GM19468 (cell line): ENCODE measurements around the gene IFI44.

Experiments
- ATAC-seq: cut with Tn5 transposase; IDR thresholded peaks from one replicate; pipeline ENCODE4 v1.9.1; 2021; ENCODE audit warnings: mild to moderate bottlenecking, moderate library complexity, moderate number of reproducible peaks; ENCODE audit not compliant: unreplicated experiment; ENCODE audit errors: extremely low read depth

The IFI44 gene

DNA sequence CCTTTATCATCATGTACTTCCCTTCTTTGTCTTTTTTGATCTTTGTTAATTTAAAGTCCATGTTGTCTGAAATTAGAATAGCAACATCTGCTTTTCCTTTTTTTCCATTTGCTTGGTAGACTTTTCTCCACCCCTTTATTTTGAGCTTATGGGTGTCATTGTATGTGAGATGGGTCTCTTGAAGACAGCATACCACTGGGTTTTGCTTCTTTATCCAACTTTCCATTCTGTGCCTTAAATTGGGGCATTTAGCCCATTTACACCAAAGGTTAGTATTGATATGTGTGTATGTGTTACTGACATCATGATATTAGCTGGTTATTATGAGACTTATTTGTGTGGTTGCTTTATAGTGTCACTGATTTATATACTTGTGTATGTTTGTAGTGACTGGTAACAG is 50.2 kb downstream of the IFI44 start:
- no peak for ATAC-seq

DNA sequence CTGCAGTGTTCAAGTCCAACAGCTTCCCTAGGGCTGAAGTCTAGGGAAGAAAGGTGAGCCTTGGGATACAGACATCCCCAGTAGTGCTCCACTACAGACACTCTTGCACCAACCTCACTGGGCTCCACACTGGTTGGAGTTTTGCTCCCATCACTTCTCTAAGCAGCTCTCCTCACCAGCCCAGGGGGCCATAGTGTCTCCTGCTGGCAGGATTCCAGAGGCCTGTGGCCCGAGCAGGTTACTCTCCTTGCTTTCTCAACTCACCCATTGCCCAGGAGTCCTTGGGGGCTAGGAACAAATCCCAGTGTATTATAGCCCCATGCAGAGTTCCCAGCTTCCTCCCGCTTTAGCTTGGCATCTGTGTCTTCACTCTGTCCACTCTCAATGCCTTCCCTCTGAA is 52.8 kb downstream of the IFI44 start:
- ATAC-seq = no peak

DNA sequence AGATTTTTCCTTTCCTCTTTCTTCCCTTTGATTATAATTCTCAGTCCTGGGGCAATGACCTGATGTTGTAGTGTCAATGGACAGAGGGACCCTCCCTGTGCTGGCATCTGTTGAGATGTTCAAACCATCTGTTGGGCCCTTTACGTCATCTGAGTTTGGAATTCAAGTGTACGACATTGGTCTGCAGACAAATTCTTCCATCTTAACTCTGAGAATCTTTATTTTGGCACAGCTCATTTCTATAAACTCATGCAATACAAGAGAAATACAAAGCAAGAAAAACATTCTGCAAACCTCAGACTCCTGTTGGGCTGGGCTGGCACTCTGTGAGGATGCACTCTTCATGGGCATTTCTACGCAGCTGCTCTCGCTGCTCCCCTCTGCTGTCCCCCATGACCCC is 54.2 kb downstream of the IFI44 start:
- no peak for ATAC-seq

DNA sequence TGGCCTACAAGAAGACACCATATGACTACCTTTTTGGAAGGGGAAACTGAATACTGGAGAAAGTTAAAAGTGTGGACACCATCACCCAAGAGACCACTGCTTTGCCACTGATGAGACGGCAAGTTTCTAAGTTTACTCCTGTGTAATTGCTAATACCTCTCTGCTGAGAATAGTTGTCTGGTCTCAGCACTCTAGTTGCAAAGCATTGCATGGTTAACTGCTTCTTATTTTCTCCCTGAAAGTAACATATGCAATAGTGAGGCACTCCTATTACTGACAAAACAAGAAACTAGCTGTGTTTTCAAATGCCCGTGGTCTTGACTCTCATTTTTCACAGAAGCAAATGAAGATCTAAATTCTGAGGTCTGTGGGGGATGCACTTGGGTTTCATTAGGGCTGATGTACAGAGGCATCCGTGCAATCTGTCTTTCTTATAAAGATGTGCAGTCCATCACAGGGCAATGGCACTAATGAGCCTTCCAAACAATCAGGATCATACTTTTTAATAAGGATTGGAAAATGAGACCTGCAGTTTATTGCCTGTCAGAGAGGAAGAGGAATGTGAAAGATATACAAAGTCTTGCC is 62.9 kb downstream of the IFI44 start:
- ATAC-seq = no peak

DNA sequence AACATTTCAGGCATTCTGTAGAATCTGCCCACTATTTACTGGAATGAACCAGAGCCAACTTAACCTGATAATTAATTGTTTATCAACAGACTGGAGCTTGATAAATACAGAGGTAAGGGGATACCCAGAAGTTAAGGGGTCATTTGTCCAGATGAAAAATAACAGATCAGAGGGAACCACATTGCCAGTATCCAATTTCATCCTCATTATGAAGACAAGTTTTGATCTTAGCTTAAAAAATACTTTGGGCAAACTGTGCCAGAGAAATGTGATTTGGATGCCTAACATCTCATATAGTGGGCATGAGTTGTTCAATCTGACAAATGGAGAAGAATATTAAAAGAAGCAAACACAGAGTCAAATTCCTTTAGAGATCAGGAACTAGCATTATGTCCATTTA is 63.7 kb downstream of the IFI44 start:
- no peak for ATAC-seq
